ENCODE results near the gene MRAP.

The MRAP gene

GRCh38 chr21:32278518-32279376 lies 19.9 kb upstream of the MRAP start, which contains the start of gene MIS18A:
TSS of gene MIS18A (minus strand) at chr21:32279049. CDS start at chr21:32279014, 35 bp downstream.
- no peak for TF ChIP-seq CTCF (IDR thresholded peaks at IDR 0.05; ENCODE audit: low read depth, low read length)
- H3K4me3 ChIP-seq (ENCODE audit: low read depth, low read length) = peak within 1 kb of the TSS; percentile 68

GRCh38 chr21:32279377-32279680 lies 19.3 kb upstream of the MRAP start:
- H3K4me3 ChIP-seq (ENCODE audit: low read depth, low read length) = peak overlapping the region; percentile 68
- no peak for TF ChIP-seq CTCF (IDR thresholded peaks at IDR 0.05; ENCODE audit: low read depth, low read length)

GRCh38 chr21:32281531-32281930 lies 17.1 kb upstream of the MRAP start:
- H3K4me3 ChIP-seq (ENCODE audit: low read depth, low read length) = no peak overlapping the region
- TF ChIP-seq CTCF (IDR thresholded peaks at IDR 0.05; ENCODE audit: low read depth, low read length) = no peak

- H3K4me3 ChIP-seq (ENCODE audit: low read depth, low read length) = no peak overlapping the region
- no peak for TF ChIP-seq CTCF (IDR thresholded peaks at IDR 0.05; ENCODE audit: low read depth, low read length)
Observed at GRCh38 chr21:32282992-32283391, 15.7 kb upstream of the MRAP start.

GRCh38 chr21:32285476-32285875 lies 13.2 kb upstream of the MRAP start:
- H3K4me3 ChIP-seq (ENCODE audit: low read depth, low read length) = no peak overlapping the region

GRCh38 chr21:32297449-32297848 lies 1.2 kb upstream of the MRAP start:
- no peak for TF ChIP-seq CTCF (IDR thresholded peaks at IDR 0.05; ENCODE audit: low read depth, low read length)
- H3K4me3 ChIP-seq (ENCODE audit: low read depth, low read length) = no peak overlapping the region

More at GRCh38 chr21:32285476-32285875, 13.2 kb upstream of the MRAP start:
- no peak for TF ChIP-seq CTCF (IDR thresholded peaks at IDR 0.05; ENCODE audit: low read depth, low read length)

- TF ChIP-seq CTCF (IDR thresholded peaks at IDR 0.05; ENCODE audit: low read depth, low read length) = no peak
- no peak overlapping the region for H3K4me3 ChIP-seq (ENCODE audit: low read depth, low read length)
Observed at GRCh38 chr21:32298148-32298559, 501 bp upstream of the MRAP start.

Data from WI38 (cell line).